Measurements from ENCODE around the gene PPTC7. TPM values are rescaled to one million over a fixed set of nuclear protein-coding genes. Genes with fewer than 3 reads are reported as not detected.
"Not testable (repeated sequence)": the region's sequence is repeated elsewhere in the genome, so short reads cannot be mapped to it uniquely, and the experiment has no call there.

Gene PPTC7
- total RNA-seq, 3 donors from 2014 or later, result 32.2 to 34.8 (median 32.8) TPM

DNA sequence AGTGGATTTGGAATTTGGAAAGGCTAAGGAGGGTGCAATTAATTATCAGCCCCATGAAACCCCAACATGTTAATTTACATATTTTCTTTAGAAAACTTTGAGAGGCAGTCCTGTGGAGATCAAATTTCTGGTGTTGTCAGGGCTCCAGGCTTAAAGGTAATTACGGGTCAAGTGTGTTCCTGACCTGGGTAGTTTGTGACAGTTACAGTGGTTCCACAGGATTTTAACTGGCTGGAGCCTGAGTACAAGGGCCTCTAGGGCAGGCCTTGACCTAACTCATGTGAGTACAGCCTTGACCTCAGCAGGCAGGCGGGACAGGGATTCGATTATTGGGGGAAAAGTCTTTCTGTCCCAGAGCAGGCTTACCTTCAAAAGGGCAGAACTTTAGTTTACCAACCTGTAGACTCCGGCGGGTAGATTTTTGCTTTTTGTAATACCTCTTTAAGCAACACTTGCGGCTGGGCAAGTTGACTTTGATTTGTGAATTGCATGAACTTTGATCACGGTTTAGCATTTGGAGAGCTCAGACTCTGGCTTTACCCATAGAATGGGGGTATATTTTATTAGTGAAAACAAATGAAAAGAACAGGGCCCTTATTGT lies 8.4 kb upstream of the PPTC7 start:
- no peak for DNase-seq
- no peaks in the 10 kb centered on the region for H3K36me3 ChIP-seq (ENCODE audit: low read depth)
- peak; percentile 73 for ATAC-seq

GRCh38 chr12:110590806-110591326 lies 7.7 kb upstream of the PPTC7 start:
- H3K4me3 ChIP-seq, result no peak overlapping the region
- peak; percentile 85 for ATAC-seq
- H3K36me3 ChIP-seq (ENCODE audit: low read depth), result no peaks in the 10 kb centered on the region
- peaks cover 21% of the 10 kb centered on the region for H3K4me1 ChIP-seq (ENCODE audit: low read depth)
- TF ChIP-seq CTCF (IDR thresholded peaks at IDR 0.05), result no peak
- intact Hi-C loops (cut with DNase I, micrococcal nuclease), result no loop called here
- no peaks in the 10 kb centered on the region for H3K9me3 ChIP-seq
- no peak for DNase-seq

More for the DNA sequence above, 8.4 kb upstream of the PPTC7 start:
- TF ChIP-seq CTCF (IDR thresholded peaks at IDR 0.05), result no peak
- no peaks in the 10 kb centered on the region for H3K9me3 ChIP-seq
- no peak overlapping the region for H3K4me3 ChIP-seq
- intact Hi-C loops (cut with DNase I, micrococcal nuclease), result no loop called here
- H3K4me1 ChIP-seq (ENCODE audit: low read depth), result peaks cover 21% of the 10 kb centered on the region

- H3K36me3 ChIP-seq (ENCODE audit: low read depth), result no peaks in the 10 kb centered on the region
- H3K9me3 ChIP-seq, result no peaks in the 10 kb centered on the region
- intact Hi-C loops (cut with DNase I, micrococcal nuclease), result no loop called here
- no peak overlapping the region for H3K4me3 ChIP-seq
- H3K4me1 ChIP-seq (ENCODE audit: low read depth), result peaks cover 21% of the 10 kb centered on the region
- ATAC-seq, result no peak
- no peak for DNase-seq
- TF ChIP-seq CTCF (IDR thresholded peaks at IDR 0.05), result no peak
Measured at GRCh38 chr12:110590059-110590458, 6.9 kb upstream of the PPTC7 start.

DNA sequence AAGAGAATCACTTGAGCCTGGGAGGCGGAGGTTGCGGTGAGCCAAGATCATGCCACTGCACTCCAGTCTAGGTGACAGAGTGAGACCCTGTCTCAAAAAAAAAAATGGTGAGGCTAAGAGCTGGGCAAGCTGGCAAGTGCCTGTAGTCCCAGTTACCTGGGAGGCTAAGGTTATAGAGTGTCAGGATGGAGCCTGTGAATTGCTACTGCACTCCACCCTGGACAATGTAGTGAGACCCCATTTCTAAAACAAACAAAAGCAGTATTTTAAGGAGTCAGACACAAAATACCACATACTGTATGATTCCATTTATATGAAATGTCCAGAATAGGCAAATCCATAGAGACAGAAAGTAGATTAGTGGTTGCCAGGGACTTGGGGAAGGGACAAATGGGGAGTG lies 4.0 kb upstream of the PPTC7 start:
- intact Hi-C loops (cut with DNase I, micrococcal nuclease); ATAC-seq: not testable (repeated sequence)

DNA sequence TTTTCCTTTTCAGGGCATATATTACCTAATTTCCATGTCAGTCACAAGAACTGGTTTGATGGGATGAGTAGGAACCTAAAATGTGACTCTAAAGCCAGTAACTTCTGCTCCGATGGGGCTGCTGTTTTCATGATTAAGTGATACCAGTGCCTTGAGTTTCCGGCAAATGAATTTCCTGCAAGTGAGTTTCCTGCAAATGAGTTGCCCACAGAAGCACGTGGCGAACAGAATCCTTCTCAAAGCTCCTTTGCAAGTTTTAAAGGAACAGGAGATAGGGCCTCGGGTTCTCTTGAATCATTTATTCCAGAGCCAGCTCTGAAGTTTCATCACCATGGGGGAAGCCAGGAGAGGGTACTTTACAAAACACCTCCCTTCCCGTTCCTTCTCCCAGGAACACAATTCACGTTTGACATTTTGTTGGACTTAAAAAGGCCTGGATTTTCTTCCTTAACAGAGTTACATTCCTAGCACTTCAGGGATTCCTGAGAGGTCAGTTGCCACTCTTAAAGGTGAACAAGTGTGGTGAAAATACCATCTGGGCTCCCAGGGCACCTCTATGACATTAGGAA lies 2.2 kb upstream of the PPTC7 start:
- no peak for TF ChIP-seq CTCF (IDR thresholded peaks at IDR 0.05)
- Histone ChIP-seq H3K4me1 (ENCODE audit: low read depth) (peaks cover 26% of the 10 kb centered on the region), H3K36me3 (ENCODE audit: low read depth) (no peaks in the 10 kb centered on the region), H3K4me3 (no peak overlapping the region), H3K9me3 (no peaks in the 10 kb centered on the region)
- intact Hi-C loops (cut with DNase I, micrococcal nuclease), result no loop called here
- no peak for DNase-seq
- no peak for ATAC-seq

More for the DNA sequence above, 4.0 kb upstream of the PPTC7 start:
- H3K4me3 ChIP-seq; H3K36me3 ChIP-seq (ENCODE audit: low read depth); DNase-seq; H3K9me3 ChIP-seq: not testable (repeated sequence)
- peaks cover 32% of the 10 kb centered on the region for H3K4me1 ChIP-seq (ENCODE audit: low read depth)

GRCh38 chr12:110582276-110583136 lies 612 bp downstream of the PPTC7 start:
- Histone ChIP-seq H3K4me3 (peak overlapping the region; percentile 87), H3K36me3 (ENCODE audit: low read depth) (no peaks in the 10 kb centered on the region), H3K4me1 (ENCODE audit: low read depth) (peaks cover 40% of the 10 kb centered on the region), H3K9me3 (no peaks in the 10 kb centered on the region)
- TF ChIP-seq CTCF (IDR thresholded peaks at IDR 0.05), result no peak
- intact Hi-C loops (cut with DNase I, micrococcal nuclease), result no loop called here
- peak; percentile 56 for ATAC-seq
- peak; percentile 72 to 87 (median 83) for DNase-seq
